Panc1 (cell line): Measurements from ENCODE around the gene PSENEN. TPM values are rescaled to one million over a fixed set of nuclear protein-coding genes. Genes with fewer than 3 reads are reported as not detected.

Experiments
- ATAC-seq: fragments of 200-7000 bp; cut with Tn5 transposase; 2 replicates; pipeline ENCODE4 v1.9.1; 2020; ENCODE audit warnings: mild to moderate bottlenecking, moderate library complexity
- BruUV-seq: library from RNA; stranded (reverse); fragments of 400-500 nt; replicated peaks from 2 replicates; lab custom pipeline; 2021; lab: Mats Ljungman, UMichigan
- CTCF ChIA-PET: fragments of 300-600 bp; sonication (Branson Sonifier 250); formaldehyde crosslinking; loops from one replicate; lab custom pipeline; 2022; ENCODE audit warnings: antibody characterized with exemption; lab: Charles Lee
- POLR2A ChIA-PET: fragments of 300-600 bp; sonication (Branson Sonifier 250); formaldehyde crosslinking; loops from one replicate; lab custom pipeline; 2022; ENCODE audit warnings: antibody characterized with exemption; lab: Charles Lee
- DNase-seq: peaks from one replicate; pipeline ENCODE4 v3.0.0-alpha.2; 2010; ENCODE audit warnings: low read depth, low spot score
- H3K27ac ChIP-seq: 2 replicates; pipeline ENCODE4 v1.5.1; 2011; ENCODE audit warnings: mild to moderate bottlenecking, low read length, inconsistent platforms
- H3K27me3 ChIP-seq: fragments of 200-500 bp; sonication (Bioruptor generic); 2 replicates; pipeline ENCODE4 v1.6.0; 2014; ENCODE audit warnings: low read length, inconsistent platforms; ENCODE audit not compliant: control insufficient read depth, insufficient read depth
- H3K36me3 ChIP-seq: fragments of 200-500 bp; sonication (Bioruptor generic); 2 replicates; pipeline ENCODE4 v1.5.1; 2014; ENCODE audit warnings: inconsistent platforms, mild to moderate bottlenecking, low read length, moderate library complexity; ENCODE audit not compliant: control insufficient read depth, insufficient read depth
- H3K4me1 ChIP-seq: 2 replicates; pipeline ENCODE4 v1.5.1; 2011; ENCODE audit warnings: inconsistent platforms, mild to moderate bottlenecking, low read length, moderate library complexity; ENCODE audit not compliant: control insufficient read depth, insufficient read depth
- H3K4me3 ChIP-seq, 2 experiments: 2 replicates each; pipeline ENCODE4 v1.5.1; 2011 to 2012; ENCODE audit warnings: low read depth in 2 of 2, low read length in 2 of 2, mild to moderate bottlenecking in 2 of 2, inconsistent platforms in 1 of 2, moderate library complexity in 1 of 2
- H3K9me3 ChIP-seq: fragments of 200-500 bp; sonication (Bioruptor generic); 2 replicates; pipeline ENCODE4 v1.5.1; 2014; ENCODE audit warnings: low read depth, mild to moderate bottlenecking, inconsistent platforms, low read length, moderate library complexity; ENCODE audit not compliant: control insufficient read depth, insufficient read depth
- POLR2AphosphoS5 ChIP-seq: IDR thresholded peaks from 2 replicates; pipeline ENCODE4 v1.6.1; 2012; ENCODE audit warnings: mild to moderate bottlenecking, low read depth, low read length, moderate library complexity
- SIN3A ChIP-seq: IDR thresholded peaks from 2 replicates; pipeline ENCODE4 v1.6.1; 2012; ENCODE audit warnings: low read depth, mild to moderate bottlenecking, low read length, moderate library complexity, borderline replicate concordance; ENCODE audit not compliant: insufficient read depth
- TCF7L2 ChIP-seq: IDR thresholded peaks from 2 replicates; pipeline ENCODE4 v1.6.1; 2011; ENCODE audit warnings: mild to moderate bottlenecking, low read depth, low read length, inconsistent platforms
- in situ Hi-C: cut with HindIII; loops from 2 replicates; pipeline ENCODE4 v1.10.0; 2016; ENCODE audit warnings: low sequenced_read_pairs, low pct_unique_long_range_greater_than_20kb
- intact Hi-C: fragments of 100-400 bp; cut with micrococcal nuclease; formaldehyde crosslinking; loops from one replicate; pipeline ENCODE4 v1.10.0; 2022; ENCODE audit not compliant: unreplicated experiment
- total RNA-seq: library from RNA; stranded (reverse); gene quantifications from one replicate; pipeline ENCODE4 v1.2.1, GENCODE V29; 2021; ENCODE audit not compliant: unreplicated experiment
- TF ChIP-seq, protein P1 (sequence below), 2 experiments: IDR thresholded peaks; 2 replicates each; pipeline ENCODE4 v1.6.1; 2011 to 2012; ENCODE audit warnings: low read depth in 2 of 2, control low read depth in 1 of 2, low read length in 1 of 2, mild to moderate bottlenecking in 1 of 2, moderate library complexity in 1 of 2; ENCODE audit not compliant: insufficient read depth in 1 of 2
- TF ChIP-seq, protein P2 (sequence below): fragments of 450-650 bp; IDR thresholded peaks from 2 replicates; pipeline ENCODE4 v1.5.1; 2017; ENCODE audit warnings: mild to moderate bottlenecking

Gene PSENEN
- total RNA-seq, 1 experiment from 2014 or later = 169 TPM

DNA sequence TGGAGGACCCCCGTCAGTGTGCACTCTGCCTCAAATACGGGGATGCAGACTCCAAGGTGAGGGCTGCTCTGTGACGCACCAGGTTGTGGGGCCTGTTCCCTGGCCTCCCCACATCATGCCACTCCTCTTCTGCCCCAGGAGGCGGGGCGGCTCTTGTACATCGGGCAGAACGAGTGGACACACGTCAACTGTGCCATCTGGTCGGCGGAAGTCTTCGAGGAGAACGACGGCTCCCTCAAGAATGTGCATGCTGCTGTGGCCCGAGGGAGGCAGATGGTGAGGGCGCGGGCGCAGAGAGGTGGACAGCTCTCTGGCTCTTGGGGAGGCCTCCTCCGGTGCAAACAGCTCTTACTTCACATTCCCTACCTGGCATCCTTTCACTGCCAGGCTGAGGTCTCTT lies 16.4 kb upstream of the PSENEN start:
- Histone ChIP-seq H3K9me3 (no peaks in the 10 kb centered on the region), H3K27ac (no peak overlapping the region), H3K36me3 (peaks cover 20% of the 10 kb centered on the region), H3K4me1 (no peaks in the 10 kb centered on the region), H3K4me3 (no peak overlapping the region), H3K27me3 (no peaks in the 10 kb centered on the region)
- intact Hi-C loops (no loop called here), in situ Hi-C loops (no loop called here)
- DNase-seq = no peak
- ATAC-seq = no peak
- no TSS peak for BruUV-seq
- POLR2A ChIA-PET = no interaction called here
- CTCF ChIA-PET = no interaction called here
- TF ChIP-seq, protein P1, sequence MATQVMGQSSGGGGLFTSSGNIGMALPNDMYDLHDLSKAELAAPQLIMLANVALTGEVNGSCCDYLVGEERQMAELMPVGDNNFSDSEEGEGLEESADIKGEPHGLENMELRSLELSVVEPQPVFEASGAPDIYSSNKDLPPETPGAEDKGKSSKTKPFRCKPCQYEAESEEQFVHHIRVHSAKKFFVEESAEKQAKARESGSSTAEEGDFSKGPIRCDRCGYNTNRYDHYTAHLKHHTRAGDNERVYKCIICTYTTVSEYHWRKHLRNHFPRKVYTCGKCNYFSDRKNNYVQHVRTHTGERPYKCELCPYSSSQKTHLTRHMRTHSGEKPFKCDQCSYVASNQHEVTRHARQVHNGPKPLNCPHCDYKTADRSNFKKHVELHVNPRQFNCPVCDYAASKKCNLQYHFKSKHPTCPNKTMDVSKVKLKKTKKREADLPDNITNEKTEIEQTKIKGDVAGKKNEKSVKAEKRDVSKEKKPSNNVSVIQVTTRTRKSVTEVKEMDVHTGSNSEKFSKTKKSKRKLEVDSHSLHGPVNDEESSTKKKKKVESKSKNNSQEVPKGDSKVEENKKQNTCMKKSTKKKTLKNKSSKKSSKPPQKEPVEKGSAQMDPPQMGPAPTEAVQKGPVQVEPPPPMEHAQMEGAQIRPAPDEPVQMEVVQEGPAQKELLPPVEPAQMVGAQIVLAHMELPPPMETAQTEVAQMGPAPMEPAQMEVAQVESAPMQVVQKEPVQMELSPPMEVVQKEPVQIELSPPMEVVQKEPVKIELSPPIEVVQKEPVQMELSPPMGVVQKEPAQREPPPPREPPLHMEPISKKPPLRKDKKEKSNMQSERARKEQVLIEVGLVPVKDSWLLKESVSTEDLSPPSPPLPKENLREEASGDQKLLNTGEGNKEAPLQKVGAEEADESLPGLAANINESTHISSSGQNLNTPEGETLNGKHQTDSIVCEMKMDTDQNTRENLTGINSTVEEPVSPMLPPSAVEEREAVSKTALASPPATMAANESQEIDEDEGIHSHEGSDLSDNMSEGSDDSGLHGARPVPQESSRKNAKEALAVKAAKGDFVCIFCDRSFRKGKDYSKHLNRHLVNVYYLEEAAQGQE (IDR thresholded peaks at IDR 0.05; ENCODE audit: insufficient read depth in 1 of 2, low read depth in 2 of 2, low read length in 1 of 2) = no peak
- TF ChIP-seq, protein P2, sequence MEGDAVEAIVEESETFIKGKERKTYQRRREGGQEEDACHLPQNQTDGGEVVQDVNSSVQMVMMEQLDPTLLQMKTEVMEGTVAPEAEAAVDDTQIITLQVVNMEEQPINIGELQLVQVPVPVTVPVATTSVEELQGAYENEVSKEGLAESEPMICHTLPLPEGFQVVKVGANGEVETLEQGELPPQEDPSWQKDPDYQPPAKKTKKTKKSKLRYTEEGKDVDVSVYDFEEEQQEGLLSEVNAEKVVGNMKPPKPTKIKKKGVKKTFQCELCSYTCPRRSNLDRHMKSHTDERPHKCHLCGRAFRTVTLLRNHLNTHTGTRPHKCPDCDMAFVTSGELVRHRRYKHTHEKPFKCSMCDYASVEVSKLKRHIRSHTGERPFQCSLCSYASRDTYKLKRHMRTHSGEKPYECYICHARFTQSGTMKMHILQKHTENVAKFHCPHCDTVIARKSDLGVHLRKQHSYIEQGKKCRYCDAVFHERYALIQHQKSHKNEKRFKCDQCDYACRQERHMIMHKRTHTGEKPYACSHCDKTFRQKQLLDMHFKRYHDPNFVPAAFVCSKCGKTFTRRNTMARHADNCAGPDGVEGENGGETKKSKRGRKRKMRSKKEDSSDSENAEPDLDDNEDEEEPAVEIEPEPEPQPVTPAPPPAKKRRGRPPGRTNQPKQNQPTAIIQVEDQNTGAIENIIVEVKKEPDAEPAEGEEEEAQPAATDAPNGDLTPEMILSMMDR = no peak
- no peak for TF ChIP-seq SIN3A
- TF ChIP-seq POLR2AphosphoS5 = no peak
- TF ChIP-seq TCF7L2 = no peak

DNA sequence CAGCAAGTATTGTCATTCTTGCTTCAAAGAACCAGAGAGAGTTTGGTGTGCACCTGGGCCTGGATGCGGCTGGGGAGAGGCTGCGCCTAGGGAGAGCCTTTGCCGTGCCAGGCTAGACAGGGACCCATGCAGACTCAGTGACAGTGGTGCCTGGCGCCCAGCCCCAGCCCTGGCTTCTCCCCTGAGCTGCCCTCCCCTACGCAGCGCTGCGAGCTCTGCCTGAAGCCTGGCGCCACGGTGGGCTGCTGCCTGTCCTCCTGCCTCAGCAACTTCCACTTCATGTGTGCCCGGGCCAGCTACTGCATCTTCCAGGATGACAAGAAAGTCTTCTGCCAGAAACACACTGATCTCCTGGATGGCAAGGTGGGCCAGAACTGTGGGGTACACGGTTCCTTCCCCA lies 15.7 kb upstream of the PSENEN start:
- POLR2A ChIA-PET = no interaction called here
- H3K4me1 ChIP-seq = no peaks in the 10 kb centered on the region
- TF ChIP-seq, protein P1 (IDR thresholded peaks at IDR 0.05; ENCODE audit: insufficient read depth in 1 of 2, low read depth in 2 of 2, low read length in 1 of 2) = no peak
- TF ChIP-seq SIN3A (no peak), TCF7L2 (no peak), POLR2AphosphoS5 (no peak)
- TF ChIP-seq, protein P2 = no peak
- intact Hi-C loops (no loop called here), in situ Hi-C loops (no loop called here)
- H3K4me3 ChIP-seq = no peak overlapping the region
- peaks cover 20% of the 10 kb centered on the region for H3K36me3 ChIP-seq
- ATAC-seq (no peak), DNase-seq (no peak)
- BruUV-seq = no TSS peak
- H3K27ac ChIP-seq = no peak overlapping the region
- H3K27me3 ChIP-seq = no peaks in the 10 kb centered on the region
- H3K9me3 ChIP-seq = no peaks in the 10 kb centered on the region
- CTCF ChIA-PET = no interaction called here
